Fibroblast of the aortic adventitia (primary cell): ENCODE measurements around the gene LCE1A. TPM values are rescaled to one million over a fixed set of nuclear protein-coding genes. Genes with fewer than 3 reads are reported as not detected.

ENCODE experiments used
- DNase-seq: peaks from one replicate; pipeline ENCODE4 v3.0.0-alpha.2; 2010; ENCODE audit warnings: low read depth
- H3K4me3 ChIP-seq: 2 replicates; pipeline ENCODE4 v1.5.1; 2011; ENCODE audit warnings: low read depth, mild to moderate bottlenecking, control low read depth, low read length, moderate library complexity
- total RNA-seq: library from RNA; depleted of rRNA; stranded (reverse); fragments of >200 nt; gene quantifications from 2 replicates; pipeline ENCODE4 v1.2.3, GENCODE V29; 2012; ENCODE audit warnings: low replicate concordance
- TF ChIP-seq, protein P1 (sequence below): IDR thresholded peaks from 2 replicates; pipeline ENCODE4 v1.5.1; 2011; ENCODE audit warnings: mild to moderate bottlenecking, low read length, control low read depth, inconsistent platforms; ENCODE audit not compliant: insufficient read depth

LCE1A gene
- total RNA-seq, 1 donor = not detected

GRCh38 chr1:152842556-152842955 lies 15.3 kb downstream of the LCE1A start, which contains the start of gene LCE6A:
Gene LCE6A, plus strand, starts transcription at chr1:152842856. Its CDS starts 665 bp downstream, at chr1:152843521.
- DNase-seq = no peak
- no peak within 1 kb of the TSS for H3K4me3 ChIP-seq
- TF ChIP-seq, protein P1, sequence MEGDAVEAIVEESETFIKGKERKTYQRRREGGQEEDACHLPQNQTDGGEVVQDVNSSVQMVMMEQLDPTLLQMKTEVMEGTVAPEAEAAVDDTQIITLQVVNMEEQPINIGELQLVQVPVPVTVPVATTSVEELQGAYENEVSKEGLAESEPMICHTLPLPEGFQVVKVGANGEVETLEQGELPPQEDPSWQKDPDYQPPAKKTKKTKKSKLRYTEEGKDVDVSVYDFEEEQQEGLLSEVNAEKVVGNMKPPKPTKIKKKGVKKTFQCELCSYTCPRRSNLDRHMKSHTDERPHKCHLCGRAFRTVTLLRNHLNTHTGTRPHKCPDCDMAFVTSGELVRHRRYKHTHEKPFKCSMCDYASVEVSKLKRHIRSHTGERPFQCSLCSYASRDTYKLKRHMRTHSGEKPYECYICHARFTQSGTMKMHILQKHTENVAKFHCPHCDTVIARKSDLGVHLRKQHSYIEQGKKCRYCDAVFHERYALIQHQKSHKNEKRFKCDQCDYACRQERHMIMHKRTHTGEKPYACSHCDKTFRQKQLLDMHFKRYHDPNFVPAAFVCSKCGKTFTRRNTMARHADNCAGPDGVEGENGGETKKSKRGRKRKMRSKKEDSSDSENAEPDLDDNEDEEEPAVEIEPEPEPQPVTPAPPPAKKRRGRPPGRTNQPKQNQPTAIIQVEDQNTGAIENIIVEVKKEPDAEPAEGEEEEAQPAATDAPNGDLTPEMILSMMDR = no peak

GRCh38 chr1:152855661-152856060 lies 28.4 kb downstream of the LCE1A start:
- no peak for DNase-seq
- TF ChIP-seq, protein P1 = no peak
- no peak overlapping the region for H3K4me3 ChIP-seq

DNA sequence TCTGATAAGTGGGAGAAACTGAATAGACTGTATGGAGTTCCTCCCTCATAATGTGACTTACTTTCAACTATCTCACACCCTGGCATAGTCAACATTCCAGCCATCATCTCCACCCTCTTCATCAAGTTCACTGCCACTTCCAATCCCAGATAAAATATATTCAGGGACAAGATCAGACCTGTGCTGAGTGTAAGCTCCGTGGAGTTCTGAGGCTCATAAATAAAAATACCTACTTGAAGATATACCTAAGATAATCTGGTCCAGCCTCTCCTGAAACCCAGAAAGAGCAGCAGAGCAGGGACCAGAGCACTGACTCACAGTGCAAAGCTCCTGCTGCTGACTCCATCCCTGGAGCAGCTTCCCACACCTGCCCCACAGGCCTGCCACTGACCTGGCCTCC lies 30.8 kb downstream of the LCE1A start:
- TF ChIP-seq, protein P1 = no peak
- H3K4me3 ChIP-seq = no peak overlapping the region

DNA sequence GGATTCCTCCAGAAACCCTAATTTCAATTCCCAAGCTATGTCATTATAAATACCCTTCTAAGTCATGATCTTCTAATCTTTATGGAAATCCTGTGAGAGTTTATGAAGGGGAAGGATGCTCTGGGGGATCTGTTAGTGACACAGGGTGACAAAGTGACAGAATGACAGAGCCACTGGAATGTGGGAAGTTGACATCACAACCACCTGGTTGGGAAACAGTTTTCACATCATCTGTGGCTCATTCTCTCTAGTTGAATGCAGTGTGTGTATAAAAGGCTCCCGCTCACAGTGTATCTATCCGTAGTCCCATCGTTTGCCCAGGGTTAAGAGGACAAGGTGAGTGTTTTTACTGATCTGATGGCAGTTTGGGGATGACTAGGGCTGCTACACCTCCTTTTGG lies 32.4 kb downstream of the LCE1A start, which contains the start of gene LCE7A:
Gene LCE7A, plus strand, starts transcription at position 301 of the 400 bp plus-strand sequence. CDS start 702 bp downstream, outside the sequence.
- TF ChIP-seq, protein P1 = no peak
- no peak for DNase-seq

More for the DNA sequence above, 30.8 kb downstream of the LCE1A start:
- DNase-seq = no peak

DNA sequence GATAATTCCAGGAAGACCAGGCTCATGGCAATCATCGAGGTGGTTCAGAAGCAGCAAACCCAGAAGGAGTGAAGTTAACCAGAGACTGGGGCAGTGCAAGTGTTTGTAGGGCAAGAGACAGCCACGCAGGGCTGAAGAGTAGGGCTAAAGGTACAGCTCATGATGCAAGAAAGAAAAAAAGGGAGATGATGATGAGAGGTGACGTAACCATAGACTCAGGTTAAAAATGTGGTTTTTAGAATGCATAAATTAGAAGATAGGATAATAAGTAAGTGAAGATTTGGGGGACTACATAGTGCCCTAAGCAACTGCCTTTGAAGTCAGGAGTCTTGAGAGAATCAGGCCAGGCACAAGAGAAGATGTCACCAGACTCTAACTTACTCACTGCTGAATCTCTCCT lies 32.9 kb downstream of the LCE1A start:
- TF ChIP-seq, protein P1 = no peak
- H3K4me3 ChIP-seq = no peak overlapping the region
- DNase-seq = no peak

More for the DNA sequence above, 32.4 kb downstream of the LCE1A start, which contains the start of gene LCE7A:
- no peak within 1 kb of the TSS for H3K4me3 ChIP-seq

DNA sequence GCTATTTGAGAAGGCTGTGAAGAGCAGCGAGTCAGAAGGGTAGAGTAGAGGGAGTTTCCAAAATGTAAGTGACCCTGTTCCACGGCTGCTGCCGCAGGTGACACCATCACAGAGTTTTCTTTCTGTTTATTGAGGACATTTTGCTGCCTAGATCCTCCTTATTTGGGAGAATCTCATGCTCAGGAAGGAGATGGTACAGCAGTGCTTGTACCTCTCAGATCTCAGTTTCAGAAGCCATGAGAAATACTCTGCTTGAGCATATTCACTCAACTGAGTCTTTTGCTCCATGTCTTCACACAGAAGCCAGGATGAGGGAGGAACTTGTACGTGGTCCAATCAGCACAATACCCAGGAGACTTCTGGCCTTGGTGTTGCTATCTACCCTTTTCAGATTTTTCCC lies 34.1 kb downstream of the LCE1A start:
- DNase-seq = no peak
- TF ChIP-seq, protein P1 = no peak
- no peak overlapping the region for H3K4me3 ChIP-seq

GRCh38 chr1:152864443-152864842 lies 37.2 kb downstream of the LCE1A start:
- no peak for DNase-seq
- H3K4me3 ChIP-seq = no peak overlapping the region
- TF ChIP-seq, protein P1 = no peak
